HG03558 (cell line): ENCODE data around the gene GIT1.
"Not testable (repeated sequence)": the region's sequence is repeated elsewhere in the genome, so short reads cannot be mapped to it uniquely, and the experiment has no call there.

Source experiments
- ATAC-seq: cut with Tn5 transposase; IDR thresholded peaks from one replicate; pipeline ENCODE4 v1.9.1; 2021; ENCODE audit warnings: moderate number of reproducible peaks; ENCODE audit not compliant: unreplicated experiment; ENCODE audit errors: extremely low read depth

GIT1 gene

DNA sequence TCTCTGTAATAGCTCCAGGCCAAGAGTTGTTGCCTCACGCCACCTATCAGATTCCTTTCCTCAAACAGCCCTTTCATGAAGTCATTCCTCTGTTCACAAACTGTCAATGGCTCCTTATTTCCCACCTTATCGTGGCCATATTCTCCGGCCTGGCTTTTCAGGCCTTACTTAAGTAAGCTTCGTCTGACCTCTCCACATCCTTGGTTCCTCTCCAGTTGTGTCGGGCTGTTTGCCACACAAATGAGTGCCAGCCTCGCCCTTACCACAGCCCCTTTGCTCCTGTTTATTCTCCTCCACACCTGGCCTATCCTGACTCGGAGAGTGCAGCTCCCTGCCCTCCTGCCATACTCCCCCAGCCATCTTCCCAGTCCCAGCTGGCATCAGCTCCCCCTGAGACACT lies 18.9 kb downstream of the GIT1 start:
- ATAC-seq = no peak

DNA sequence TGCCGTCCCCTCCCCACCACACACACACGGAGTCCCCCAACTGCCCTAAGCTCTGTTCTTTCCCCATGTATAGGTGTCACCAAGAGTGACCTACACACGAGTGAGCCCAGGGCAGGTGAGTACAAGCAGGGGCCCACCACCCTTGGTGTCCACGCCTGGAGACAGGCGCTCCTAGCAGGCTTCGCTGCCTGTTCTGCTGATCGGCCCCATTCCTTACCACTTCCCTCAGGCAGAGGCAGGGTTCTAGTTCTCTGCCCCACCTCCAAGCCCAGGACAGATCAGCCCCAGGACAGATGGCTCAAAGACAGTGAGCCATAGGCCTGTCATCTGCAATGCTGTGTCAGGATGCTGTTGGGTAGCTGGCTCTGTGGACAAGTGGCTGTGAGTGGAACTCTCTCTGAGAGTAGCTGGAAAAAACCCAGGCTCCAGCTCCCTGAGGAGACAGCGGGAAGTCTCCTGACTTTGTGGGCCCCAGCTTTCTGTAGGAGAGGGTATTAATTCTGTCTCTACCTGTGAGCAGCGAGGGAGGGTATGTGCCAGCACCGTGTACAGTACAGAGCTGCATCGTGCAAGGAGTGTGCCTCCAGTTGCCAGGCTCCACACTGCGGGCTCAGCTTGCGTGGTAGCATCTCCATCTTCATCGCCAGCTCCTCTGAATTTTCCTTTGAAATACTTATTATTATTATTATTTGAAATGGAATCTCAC lies 20.1 kb downstream of the GIT1 start:
- ATAC-seq = no peak

DNA sequence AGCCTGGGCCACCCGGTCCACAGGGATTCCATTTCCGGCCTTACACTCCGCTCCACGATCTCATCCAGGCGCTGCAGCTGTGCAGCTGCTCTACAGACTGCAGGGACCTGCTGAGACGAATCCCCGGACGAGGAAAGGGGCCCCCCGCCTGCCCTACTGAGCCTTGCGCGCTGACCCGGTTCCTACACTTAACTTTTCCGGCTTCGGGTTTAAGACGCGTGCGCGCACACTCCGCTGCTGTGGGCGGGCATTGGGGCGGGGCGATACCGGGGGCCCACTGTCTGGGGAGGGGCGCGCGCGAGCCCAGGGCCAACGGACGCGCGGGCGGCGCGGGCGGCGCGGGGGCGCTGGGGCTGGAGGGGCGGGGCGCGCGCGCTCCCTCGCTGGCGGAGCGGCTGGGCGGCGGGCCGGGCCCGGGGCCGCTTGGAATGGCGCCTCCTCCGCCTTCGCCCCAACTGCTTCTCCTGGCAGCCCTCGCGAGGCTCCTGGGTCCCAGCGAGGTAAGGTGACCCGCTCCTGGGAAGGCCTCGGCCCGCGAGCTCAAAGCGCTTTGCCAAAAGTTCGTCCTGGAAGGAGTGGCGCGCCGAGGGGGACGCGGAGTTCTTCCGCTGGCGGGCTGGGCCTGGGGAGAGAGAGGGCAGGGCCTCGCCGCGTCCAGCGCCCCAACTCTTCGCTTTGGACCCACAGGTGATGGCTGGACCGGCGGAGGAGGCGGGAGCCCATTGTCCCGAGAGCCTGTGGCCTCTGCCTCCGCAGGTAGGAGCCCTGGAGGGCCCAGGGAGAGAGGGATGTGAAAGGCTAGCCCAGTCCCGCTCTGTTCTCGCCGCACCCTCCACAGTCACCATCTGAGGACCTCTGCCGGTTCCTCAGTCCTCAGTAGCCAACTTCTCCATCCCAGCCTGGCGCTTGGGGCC lies 20.9 kb downstream of the GIT1 start, which contains the start of gene TP53I13:
Gene TP53I13 (plus strand): TSS at position 371 of the 914 bp plus-strand sequence. CDS start 58 bp downstream, at position 429.
- ATAC-seq = no peak

DNA sequence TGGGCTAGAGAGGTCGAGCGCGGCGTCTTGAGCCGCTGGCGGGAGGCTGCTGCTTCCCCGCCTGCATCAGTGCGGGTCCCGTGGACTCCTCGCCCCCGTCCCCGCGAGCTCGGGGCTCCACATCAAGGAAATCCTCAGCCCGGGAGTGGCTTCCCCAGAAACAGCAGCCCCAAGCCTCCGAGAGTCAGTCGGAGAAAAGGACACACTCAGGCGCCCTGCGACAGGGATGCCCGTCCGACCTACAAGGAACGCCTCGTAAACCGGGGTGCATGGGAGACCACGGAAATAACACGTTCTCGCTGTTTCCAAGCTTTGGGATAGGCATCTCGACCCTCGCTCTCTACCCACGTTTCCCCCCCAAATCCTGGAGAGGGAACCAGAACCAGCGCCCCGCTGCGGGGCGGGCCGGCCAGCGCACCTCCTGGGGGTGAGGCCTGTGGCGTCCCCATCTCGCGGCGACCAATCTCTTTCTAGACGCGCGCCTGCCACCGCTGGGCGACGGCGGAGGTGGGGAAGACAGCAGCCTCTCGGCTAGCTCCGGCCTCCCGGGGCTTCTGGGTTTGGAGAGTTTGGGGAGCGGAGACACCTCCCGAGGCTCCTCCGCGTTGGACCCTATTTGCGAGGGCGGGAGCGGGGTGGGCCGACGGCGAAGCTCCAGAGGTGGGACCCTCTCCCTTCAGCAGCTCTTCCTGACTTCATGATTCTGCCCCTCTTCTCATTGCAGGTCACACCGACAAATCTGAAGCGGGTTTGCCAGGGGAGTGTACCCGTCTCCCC lies 21.7 kb downstream of the GIT1 start:
- ATAC-seq = no peak

DNA sequence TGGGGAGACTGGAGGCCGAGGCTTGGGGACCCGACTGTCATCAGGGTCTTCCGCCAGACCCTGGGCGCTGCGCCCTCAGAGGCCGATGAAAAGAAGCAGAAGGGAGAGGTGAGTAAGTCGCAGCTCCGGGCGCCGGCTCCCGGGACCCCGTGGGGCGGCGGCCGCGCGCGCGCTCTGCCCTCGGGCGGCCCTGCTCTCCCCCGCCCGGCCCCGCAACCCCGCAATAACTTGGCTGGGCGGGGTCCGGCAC lies 22.2 kb downstream of the GIT1 start:
- ATAC-seq = no peak

DNA sequence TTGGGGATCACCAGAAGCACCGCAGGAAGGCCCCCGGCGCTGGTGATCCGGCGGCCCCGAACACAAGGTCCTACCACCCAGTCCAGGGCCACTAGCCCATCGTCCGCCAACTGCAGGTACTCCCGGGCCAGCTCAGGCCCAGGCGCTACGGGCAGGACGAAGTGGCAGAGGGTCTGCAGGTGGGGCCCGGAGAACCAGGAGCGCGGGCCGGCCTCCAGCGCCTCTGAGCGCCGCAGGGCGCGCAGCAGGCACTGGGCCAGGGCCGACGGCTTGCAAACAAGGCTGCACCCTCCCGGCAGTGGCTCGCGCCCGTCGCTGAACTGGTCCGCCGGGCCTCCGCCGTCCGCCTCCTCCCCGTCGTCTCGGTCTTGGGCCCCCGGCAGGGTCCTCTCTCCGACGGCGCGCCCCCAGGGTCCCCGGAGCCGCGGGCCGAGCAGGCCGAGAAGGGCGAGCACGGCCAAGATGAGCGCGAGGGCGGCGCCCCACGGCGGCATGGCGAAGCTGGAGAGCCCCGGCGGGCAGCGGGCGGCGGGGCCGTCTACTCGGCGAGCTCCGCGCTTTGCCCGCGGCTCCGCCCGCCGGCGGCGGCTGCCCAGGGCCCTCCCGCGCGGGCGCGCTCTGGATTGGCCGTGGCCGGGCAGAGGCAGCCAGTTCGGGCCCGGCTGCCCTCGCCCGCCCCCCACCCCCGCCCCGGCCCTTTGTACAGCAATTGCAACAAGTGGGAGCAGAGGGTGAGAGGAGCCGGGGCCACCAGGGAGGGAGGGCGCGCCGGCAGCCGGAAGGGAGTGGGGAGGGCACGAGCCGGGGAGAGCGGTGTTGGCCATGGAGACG lies 22.8 kb downstream of the GIT1 start, which contains the start of gene ABHD15:
Gene ABHD15 (minus strand): TSS at position 565 of the 831 bp plus-strand sequence. CDS start 71 bp downstream, at position 494.
- ATAC-seq = no peak

DNA sequence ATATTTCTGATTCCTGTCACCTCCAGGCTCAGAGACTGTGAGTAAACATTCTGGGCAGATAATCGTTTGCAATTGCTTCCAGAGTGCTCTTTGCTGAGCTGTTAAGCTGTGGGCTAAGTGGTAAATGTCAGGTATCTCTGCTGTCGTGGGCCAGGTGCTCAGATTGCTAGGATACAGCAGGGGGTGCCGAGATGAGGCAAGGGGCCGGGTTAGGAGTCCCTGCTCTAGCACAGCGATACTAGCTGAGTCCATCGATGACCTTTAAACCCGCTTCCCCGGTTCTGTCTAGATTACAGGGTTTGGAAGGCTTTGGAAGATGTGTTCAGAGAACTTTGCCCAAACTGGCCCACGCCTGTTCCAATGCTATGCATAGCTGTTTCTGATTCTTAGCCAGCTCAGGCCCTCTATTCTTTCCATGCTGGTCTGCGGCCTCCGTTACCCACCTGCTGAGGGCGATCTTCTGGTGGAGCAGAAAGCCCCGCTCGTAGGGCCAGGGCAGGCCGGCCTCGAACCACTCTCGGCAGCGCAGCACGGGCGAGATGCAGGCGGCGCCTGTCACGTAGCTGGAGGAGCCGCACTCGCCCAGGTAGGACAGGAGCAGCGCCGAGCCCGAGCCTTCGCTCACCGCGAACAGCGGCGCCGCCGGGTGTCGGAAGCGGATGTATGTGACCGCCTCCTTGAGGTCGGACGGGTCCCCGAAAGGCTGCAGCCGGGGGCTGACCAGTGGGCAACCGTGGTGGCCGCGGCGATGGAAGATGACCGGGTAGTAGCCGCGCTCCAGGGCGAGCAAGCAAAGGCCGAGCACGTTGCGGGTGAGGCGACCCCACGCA lies 23.6 kb downstream of the GIT1 start:
- no peak for ATAC-seq

DNA sequence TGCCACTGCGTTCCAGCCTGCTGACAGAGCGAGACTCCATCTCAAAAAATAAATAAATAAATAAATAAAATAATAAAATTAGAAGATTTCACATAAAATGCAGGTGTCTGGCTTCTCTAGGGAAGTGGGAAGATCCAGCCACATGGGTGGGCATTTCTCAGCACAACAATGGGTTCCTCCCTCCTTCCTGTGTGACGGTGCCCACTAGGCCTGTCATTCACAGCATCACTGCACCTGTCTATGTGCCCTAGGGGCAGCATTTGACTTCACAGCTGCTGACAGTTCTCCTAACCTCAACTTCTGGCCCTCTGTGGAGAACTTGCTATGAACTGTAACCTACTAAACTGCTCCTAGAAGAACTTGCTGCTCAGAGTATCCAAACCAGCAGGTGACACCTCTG lies 25.6 kb downstream of the GIT1 start:
- no peak for ATAC-seq

DNA sequence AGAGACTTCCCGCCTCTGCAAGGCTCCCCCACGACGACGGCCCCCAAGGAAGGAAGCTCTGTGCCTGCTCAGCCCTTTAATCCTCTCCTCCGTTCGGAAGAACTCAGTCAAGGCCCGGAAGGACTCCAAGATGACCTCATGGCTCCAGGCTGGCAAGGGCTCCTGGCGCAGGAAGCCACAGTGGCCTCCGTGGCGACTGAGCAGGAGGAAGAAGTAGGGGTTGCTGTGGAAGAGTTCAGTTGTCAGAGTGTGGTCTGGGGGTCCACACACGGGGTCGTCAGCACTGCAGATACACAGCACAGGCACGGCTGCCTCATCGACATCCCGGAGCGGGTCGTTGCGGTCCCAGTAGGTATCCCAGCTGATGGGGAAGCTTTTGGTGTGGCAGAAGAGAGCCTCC lies 26.8 kb downstream of the GIT1 start:
- no peak for ATAC-seq

DNA sequence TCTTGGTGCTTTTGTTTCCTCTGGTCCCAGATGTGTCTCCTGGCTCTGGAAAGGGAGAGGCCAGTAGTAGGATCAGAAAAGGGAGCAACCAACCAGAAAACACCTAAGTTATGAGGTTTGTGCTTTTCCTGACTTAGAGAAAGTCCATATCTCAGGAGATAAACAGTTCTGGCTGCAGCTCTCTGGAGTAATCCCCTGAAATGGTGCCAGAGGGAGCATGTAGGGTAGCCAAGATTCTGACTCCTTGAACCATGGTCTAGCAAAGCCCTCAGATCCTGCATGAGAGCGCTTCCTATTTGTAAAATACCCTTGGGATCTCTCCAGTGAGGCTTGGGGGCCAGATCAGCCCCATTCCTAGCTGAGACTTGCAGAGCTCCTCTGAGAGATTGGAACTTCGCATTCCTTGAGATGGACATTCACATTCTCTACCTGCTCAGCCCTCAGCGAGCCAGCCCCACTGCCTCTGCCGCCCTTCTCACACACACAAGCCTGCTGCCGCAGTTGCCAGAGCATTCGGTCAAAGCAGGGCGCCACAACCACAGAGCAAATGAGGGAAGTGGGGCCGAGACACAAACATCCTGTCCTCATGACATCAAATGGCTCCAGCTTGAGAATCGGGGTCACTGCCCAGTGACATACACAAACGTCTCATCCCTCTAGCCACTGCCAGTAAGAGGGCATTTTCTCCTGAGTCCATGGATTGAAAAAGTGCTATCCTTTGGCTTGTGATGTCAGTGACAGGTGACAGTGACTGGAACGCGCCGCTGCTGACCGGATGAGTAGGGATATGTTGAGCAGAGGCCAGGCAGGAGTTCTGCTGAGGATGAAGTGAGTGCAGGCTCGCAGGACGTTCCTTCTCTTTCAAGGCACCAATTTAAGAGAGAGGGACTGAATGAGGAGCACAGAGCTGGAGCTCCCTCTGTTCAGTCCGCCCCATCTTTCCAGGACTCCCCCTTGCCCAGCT lies 27.6 kb downstream of the GIT1 start:
- no peak for ATAC-seq

DNA sequence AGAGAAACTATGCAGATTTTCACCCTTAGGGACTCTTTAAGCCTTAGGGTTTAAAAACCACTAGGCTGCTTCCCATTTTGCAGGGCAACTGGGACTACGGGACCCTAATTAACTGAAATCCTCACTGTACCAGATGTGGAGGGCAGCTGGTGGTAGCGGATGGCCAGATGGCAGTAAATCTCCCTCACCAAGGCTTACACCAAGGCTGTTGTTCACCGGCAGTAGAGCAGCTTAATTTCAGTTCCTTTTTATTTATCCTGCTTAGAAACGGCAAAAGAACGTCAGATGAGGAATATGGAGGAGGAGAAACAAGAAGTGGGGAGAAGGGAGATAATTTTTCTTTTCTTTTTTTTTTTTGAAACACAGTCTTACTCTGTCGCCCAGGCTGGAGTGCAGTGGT lies 29.1 kb downstream of the GIT1 start:
- ATAC-seq = no peak

DNA sequence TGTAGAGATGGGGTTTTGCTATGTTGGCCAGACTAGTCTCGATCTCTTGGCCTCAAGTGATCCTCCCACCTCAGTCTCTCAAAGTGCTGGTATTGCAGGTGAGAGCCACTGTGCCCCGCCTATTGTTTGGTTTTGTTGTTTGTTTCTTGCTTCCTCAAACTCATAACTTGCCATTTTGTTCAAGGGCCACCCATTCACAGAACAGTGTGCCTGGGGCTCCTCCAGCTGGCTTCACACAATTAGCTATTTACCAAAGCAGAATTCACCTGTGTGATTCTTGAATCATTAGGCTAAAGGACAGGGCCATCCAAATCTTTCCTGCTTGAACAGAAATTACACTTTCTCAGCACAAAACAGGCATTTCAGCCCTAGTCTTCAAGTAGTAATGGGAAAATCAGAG lies 29.8 kb downstream of the GIT1 start:
- ATAC-seq = no peak

DNA sequence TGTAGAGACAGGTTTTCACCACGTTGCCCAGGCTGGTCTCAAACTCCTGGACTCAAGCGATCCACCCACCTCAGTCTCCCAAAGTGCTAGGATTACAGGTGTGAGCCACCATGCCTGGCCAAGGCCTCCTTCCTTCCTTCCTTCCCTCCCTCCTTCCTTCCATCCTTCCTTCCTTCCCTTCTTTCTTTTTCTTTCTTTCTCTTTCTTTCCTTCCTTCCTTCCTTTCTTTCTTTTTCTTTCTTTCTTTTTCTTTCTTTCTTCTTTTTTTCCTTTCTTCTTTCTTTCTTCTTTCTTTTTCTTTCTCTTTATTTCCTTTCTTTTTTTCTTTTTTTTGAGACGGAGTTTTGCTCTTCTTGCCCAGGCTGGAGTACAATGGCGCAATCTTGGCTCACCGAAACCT lies 31.3 kb downstream of the GIT1 start:
- not testable (repeated sequence) for ATAC-seq

DNA sequence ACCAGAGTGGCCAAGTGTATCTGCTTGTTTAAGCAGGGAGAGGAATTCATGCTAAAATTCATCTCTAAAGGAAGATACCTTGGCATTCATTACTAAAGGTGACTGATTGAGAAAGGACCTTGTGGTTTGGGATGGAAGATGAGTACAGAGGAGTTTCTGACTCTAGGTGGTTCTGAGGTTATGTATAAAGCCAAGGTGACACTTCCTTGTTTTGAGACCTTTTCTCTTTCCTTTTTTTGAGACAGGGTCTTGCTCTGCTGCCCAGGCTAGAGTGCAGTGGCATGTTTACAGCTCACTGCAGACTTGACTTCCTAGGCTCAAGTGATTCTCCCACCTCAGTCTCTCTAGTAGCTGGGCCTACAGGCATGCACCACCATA lies 31.7 kb downstream of the GIT1 start:
- no peak for ATAC-seq

DNA sequence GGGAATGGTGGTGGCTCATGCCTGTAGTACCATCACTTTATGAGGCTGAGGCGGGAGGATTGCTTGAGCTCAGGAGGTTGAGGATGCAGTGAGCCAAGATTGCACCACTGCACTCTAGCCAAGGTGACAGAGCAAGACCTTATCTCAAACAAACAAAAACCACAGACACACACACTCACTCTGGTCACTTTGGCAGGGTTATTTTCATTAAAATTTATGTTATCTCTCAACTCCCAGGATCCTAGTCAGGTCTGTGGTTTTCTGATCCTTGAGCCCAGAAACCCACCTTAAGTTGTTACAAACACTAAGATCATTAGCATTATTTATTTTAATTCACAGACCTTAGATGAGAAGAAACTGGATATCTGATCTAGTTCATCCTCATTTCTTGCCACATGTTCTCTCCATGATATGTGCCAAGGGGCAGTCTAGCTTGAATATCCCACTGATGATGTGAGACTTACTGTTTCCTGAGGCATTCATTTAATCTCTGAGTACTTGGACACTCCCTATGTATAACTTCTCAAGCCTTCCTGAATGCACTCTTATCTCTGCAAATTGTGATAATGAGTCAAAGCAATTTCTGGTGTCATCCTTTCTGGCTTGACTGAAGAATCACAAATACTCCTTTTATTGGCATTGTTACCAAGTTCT lies 32.2 kb downstream of the GIT1 start:
- ATAC-seq = no peak

DNA sequence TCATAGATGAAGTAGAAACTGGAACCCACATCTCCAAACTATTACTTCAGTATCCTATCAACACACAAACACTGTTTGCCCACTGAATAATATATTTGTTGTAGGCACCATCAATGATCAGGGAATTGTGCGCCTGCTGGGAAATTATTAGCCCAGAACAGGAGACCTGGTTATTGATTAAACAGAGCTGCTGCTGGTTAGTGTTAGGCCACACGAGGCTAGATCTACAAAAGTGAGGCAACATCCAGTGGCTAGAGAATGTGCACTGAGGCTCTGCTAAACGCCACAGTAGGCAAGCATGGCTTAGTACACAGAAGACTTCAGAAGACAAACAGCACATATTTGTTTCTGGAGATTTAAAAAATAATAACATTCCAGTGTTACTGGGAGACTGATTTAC lies 33.6 kb downstream of the GIT1 start:
- ATAC-seq = no peak

DNA sequence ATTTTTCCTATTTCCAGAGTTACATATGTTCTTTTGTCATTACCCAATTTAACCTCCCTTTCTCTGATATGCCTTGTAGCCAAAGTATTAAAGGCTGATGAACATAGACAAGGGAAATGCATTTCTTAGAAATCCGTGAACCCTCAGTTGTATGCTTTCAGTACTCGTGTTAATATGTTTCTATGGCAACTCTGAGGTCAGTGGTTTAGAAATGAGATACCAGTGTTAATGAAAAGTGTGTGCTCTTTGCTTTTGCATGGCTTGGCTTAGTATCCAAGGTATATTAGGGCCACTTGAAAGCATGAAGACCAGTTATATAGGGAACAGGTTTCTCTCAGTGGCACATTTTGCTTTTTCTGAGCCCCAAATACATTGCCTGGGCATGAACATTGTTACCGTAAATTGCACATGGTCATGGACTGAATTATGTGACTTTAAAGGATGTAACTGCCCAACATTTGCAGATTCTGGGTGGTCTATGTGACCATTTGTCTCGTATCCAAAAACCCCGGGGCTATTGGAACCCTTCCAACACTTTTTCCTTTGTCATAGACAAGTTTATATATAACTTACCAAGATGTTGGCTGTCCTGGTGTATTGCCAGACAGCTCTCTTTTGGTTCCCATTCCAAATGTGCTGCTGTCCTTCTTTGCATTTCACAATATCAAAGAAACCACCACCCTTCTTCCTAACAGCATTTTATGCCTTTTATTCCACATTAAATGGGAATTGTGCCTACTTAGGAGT lies 40.1 kb downstream of the GIT1 start:
- no peak for ATAC-seq
